ENCODE data around the gene BPNT1. TPM values are rescaled to one million over a fixed set of nuclear protein-coding genes. Genes with fewer than 3 reads are reported as not detected.

The BPNT1 gene
- total RNA-seq (23.8 TPM), polyA plus RNA-seq (24.4 TPM)
- long read RNA-seq, donor 1, partial matches to known transcripts, result 0 of 1 reads
- long read RNA-seq, donor 1, other reads (novel, unspliced or antisense), result 0 of 1 reads
- long read RNA-seq, donor 2, transcript BPNT1-201 (9 exons, 2,465 nt), result major isoform, 11 of 11 reads
- long read RNA-seq, donor 2, partial matches to known transcripts, result 0 of 11 reads
- long read RNA-seq, donor 2, other reads (novel, unspliced or antisense), result 0 of 11 reads
- long read RNA-seq, donor 3, partial matches to known transcripts, result 0 of 4 reads
- long read RNA-seq, donor 3, other reads (novel, unspliced or antisense), result 0 of 4 reads
- long read RNA-seq, donor 4, partial matches to known transcripts, result 6 of 7 reads
- long read RNA-seq, donor 4, other reads (novel, unspliced or antisense), result 0 of 7 reads
- long read RNA-seq, donor 5, partial matches to known transcripts, result 0 of 4 reads
- long read RNA-seq, donor 5, other reads (novel, unspliced or antisense), result 0 of 4 reads
- long read RNA-seq, donor 6, partial matches to known transcripts, result 0 of 5 reads
- long read RNA-seq, donor 6, other reads (novel, unspliced or antisense), result 0 of 5 reads
- long read RNA-seq, donor 7, partial matches to known transcripts, result 0 of 3 reads
- long read RNA-seq, donor 7, other reads (novel, unspliced or antisense), result 0 of 3 reads
- long read RNA-seq, donor 8, partial matches to known transcripts, result 0 of 3 reads
- long read RNA-seq, donor 8, other reads (novel, unspliced or antisense), result 0 of 3 reads
- long read RNA-seq, donor 9, partial matches to known transcripts, result 0 of 3 reads
- long read RNA-seq, donor 9, other reads (novel, unspliced or antisense), result 0 of 3 reads
- long read RNA-seq, donor 10, partial matches to known transcripts, result 0 of 3 reads
- long read RNA-seq, donor 10, other reads (novel, unspliced or antisense), result 0 of 3 reads

- peak within 1 kb of the TSS; percentile 55 to 75 for H3K27ac ChIP-seq (ENCODE audit: low read depth in 1 of 2, low read length in 1 of 2)
- 6% methylated on average over 35 of the region's 35 CpGs for WGBS
Observed at GRCh38 chr1:220089650-220090556, at the start of gene BPNT1. Gene BPNT1, minus strand, starts transcription at chr1:220089788. Its CDS starts 9,942 bp downstream, at chr1:220079846.

GRCh38 chr1:220137019-220137786, 47.6 kb upstream of the BPNT1 start:
- Histone ChIP-seq H3K27me3 (ENCODE audit: control insufficient read depth in 2 of 2, insufficient read depth in 1 of 2, low read length in 1 of 2) (no peaks in the 10 kb centered on the region), H3K4me3 (ENCODE audit: low read length in 2 of 2) (no peak overlapping the region), H3K9me3 (ENCODE audit: control insufficient read depth in 2 of 2, insufficient read depth in 1 of 2, low read length in 1 of 2) (no peaks in the 10 kb centered on the region), H3K36me3 (ENCODE audit: control insufficient read depth in 2 of 2, insufficient read depth in 2 of 2, low read length in 1 of 2) (peaks cover 14 to 68% of the 10 kb centered on the region in 2 donors), H3K4me1 (ENCODE audit: control insufficient read depth in 2 of 2, insufficient read depth in 2 of 2, low read length in 2 of 2) (no peaks in the 10 kb centered on the region), H3K27ac (ENCODE audit: low read depth in 1 of 2, low read length in 1 of 2) (no peak overlapping the region)
- 77% methylated on average over 9 of the region's 9 CpGs for WGBS
- DNase-seq (ENCODE audit: low read depth in 6 of 9, low spot score in 9 of 9), result peak in 3 of 9 donors; percentile 1 to 31 (median 2)

More at GRCh38 chr1:220089650-220090556, at the start of gene BPNT1:
- no peaks in the 10 kb centered on the region for H3K27me3 ChIP-seq (ENCODE audit: control insufficient read depth in 2 of 2, insufficient read depth in 1 of 2, low read length in 1 of 2)
- peak; percentile 93 to 100 (median 99) for DNase-seq (ENCODE audit: low read depth in 6 of 9, low spot score in 9 of 9)
- H3K4me1 ChIP-seq (ENCODE audit: control insufficient read depth in 2 of 2, insufficient read depth in 2 of 2, low read length in 2 of 2), result peaks cover 4 to 15% of the 10 kb centered on the region in 2 donors
- no peaks in the 10 kb centered on the region for H3K36me3 ChIP-seq (ENCODE audit: control insufficient read depth in 2 of 2, insufficient read depth in 2 of 2, low read length in 1 of 2)
- H3K9me3 ChIP-seq (ENCODE audit: control insufficient read depth in 2 of 2, insufficient read depth in 1 of 2, low read length in 1 of 2), result no peaks in the 10 kb centered on the region
- H3K4me3 ChIP-seq (ENCODE audit: low read length in 2 of 2), result peak within 1 kb of the TSS; percentile 62 to 65

GRCh38 chr1:220135755-220136154, 46.2 kb upstream of the BPNT1 start:
- H3K4me3 ChIP-seq (ENCODE audit: low read length in 2 of 2), result no peak overlapping the region
- no peaks in the 10 kb centered on the region for H3K9me3 ChIP-seq (ENCODE audit: control insufficient read depth in 2 of 2, insufficient read depth in 1 of 2, low read length in 1 of 2)
- H3K27me3 ChIP-seq (ENCODE audit: control insufficient read depth in 2 of 2, insufficient read depth in 1 of 2, low read length in 1 of 2), result no peaks in the 10 kb centered on the region
- H3K4me1 ChIP-seq (ENCODE audit: control insufficient read depth in 2 of 2, insufficient read depth in 2 of 2, low read length in 2 of 2), result no peaks in the 10 kb centered on the region
- no peak overlapping the region for H3K27ac ChIP-seq (ENCODE audit: low read depth in 1 of 2, low read length in 1 of 2)
- no peak for DNase-seq (ENCODE audit: low read depth in 6 of 9, low spot score in 9 of 9)
- H3K36me3 ChIP-seq (ENCODE audit: control insufficient read depth in 2 of 2, insufficient read depth in 2 of 2, low read length in 1 of 2), result peaks cover 9 to 58% of the 10 kb centered on the region in 2 donors
- 96% methylated on average over 2 of the region's 2 CpGs for WGBS

GRCh38 chr1:220129479-220130210, 40.1 kb upstream of the BPNT1 start:
- DNase-seq (ENCODE audit: low read depth in 6 of 9, low spot score in 9 of 9), result no peak
- H3K36me3 ChIP-seq (ENCODE audit: control insufficient read depth in 2 of 2, insufficient read depth in 2 of 2, low read length in 1 of 2), result peaks cover under 1 to 21% of the 10 kb centered on the region in 2 donors
- H3K9me3 ChIP-seq (ENCODE audit: control insufficient read depth in 2 of 2, insufficient read depth in 1 of 2, low read length in 1 of 2), result no peaks in the 10 kb centered on the region
- H3K27me3 ChIP-seq (ENCODE audit: control insufficient read depth in 2 of 2, insufficient read depth in 1 of 2, low read length in 1 of 2), result no peaks in the 10 kb centered on the region
- H3K4me1 ChIP-seq (ENCODE audit: control insufficient read depth in 2 of 2, insufficient read depth in 2 of 2, low read length in 2 of 2), result no peaks in the 10 kb centered on the region
- no peak overlapping the region for H3K27ac ChIP-seq (ENCODE audit: low read depth in 1 of 2, low read length in 1 of 2)
- H3K4me3 ChIP-seq (ENCODE audit: low read length in 2 of 2), result no peak overlapping the region

GRCh38 chr1:220127076-220127475, 37.5 kb upstream of the BPNT1 start:
- Histone ChIP-seq H3K9me3 (ENCODE audit: control insufficient read depth in 2 of 2, insufficient read depth in 1 of 2, low read length in 1 of 2) (no peaks in the 10 kb centered on the region), H3K27me3 (ENCODE audit: control insufficient read depth in 2 of 2, insufficient read depth in 1 of 2, low read length in 1 of 2) (no peaks in the 10 kb centered on the region), H3K4me3 (ENCODE audit: low read length in 2 of 2) (no peak overlapping the region), H3K4me1 (ENCODE audit: control insufficient read depth in 2 of 2, insufficient read depth in 2 of 2, low read length in 2 of 2) (no peaks in the 10 kb centered on the region), H3K27ac (ENCODE audit: low read depth in 1 of 2, low read length in 1 of 2) (no peak overlapping the region), H3K36me3 (ENCODE audit: control insufficient read depth in 2 of 2, insufficient read depth in 2 of 2, low read length in 1 of 2) (peaks cover 0 to 11% of the 10 kb centered on the region in 2 donors)
- whole genome bisulfite sequencing, result 98% methylated on average over 3 of the region's 3 CpGs
- no peak for DNase-seq (ENCODE audit: low read depth in 6 of 9, low spot score in 9 of 9)

GRCh38 chr1:220124542-220124941, 35.0 kb upstream of the BPNT1 start:
- H3K27me3 ChIP-seq (ENCODE audit: control insufficient read depth in 2 of 2, insufficient read depth in 1 of 2, low read length in 1 of 2), result no peaks in the 10 kb centered on the region
- no peak overlapping the region for H3K27ac ChIP-seq (ENCODE audit: low read depth in 1 of 2, low read length in 1 of 2)
- DNase-seq (ENCODE audit: low read depth in 6 of 9, low spot score in 9 of 9), result no peak
- WGBS, result 80% methylated on average over 1 of the region's 1 CpG
- no peaks in the 10 kb centered on the region for H3K9me3 ChIP-seq (ENCODE audit: control insufficient read depth in 2 of 2, insufficient read depth in 1 of 2, low read length in 1 of 2)
- no peaks in the 10 kb centered on the region for H3K4me1 ChIP-seq (ENCODE audit: control insufficient read depth in 2 of 2, insufficient read depth in 2 of 2, low read length in 2 of 2)
- H3K4me3 ChIP-seq (ENCODE audit: low read length in 2 of 2), result no peak overlapping the region
- H3K36me3 ChIP-seq (ENCODE audit: control insufficient read depth in 2 of 2, insufficient read depth in 2 of 2, low read length in 1 of 2), result peaks cover 0 to 9% of the 10 kb centered on the region in 2 donors

GRCh38 chr1:220123889-220124288, 34.3 kb upstream of the BPNT1 start:
- DNase-seq (ENCODE audit: low read depth in 6 of 9, low spot score in 9 of 9), result peak in 2 of 9 donors; percentile 7 to 18

More at GRCh38 chr1:220123889-220124288, 34.3 kb upstream of the BPNT1 start:
- Histone ChIP-seq H3K4me1 (ENCODE audit: control insufficient read depth in 2 of 2, insufficient read depth in 2 of 2, low read length in 2 of 2) (no peaks in the 10 kb centered on the region), H3K9me3 (ENCODE audit: control insufficient read depth in 2 of 2, insufficient read depth in 1 of 2, low read length in 1 of 2) (no peaks in the 10 kb centered on the region), H3K36me3 (ENCODE audit: control insufficient read depth in 2 of 2, insufficient read depth in 2 of 2, low read length in 1 of 2) (peaks cover 0 to 7% of the 10 kb centered on the region in 2 donors), H3K27ac (ENCODE audit: low read depth in 1 of 2, low read length in 1 of 2) (no peak overlapping the region), H3K27me3 (ENCODE audit: control insufficient read depth in 2 of 2, insufficient read depth in 1 of 2, low read length in 1 of 2) (no peaks in the 10 kb centered on the region), H3K4me3 (ENCODE audit: low read length in 2 of 2) (no peak overlapping the region)

Data from thymus (tissue), 14 donors.